IMR-90 (cell line): Measurements from ENCODE around the gene CUX1.

Source experiments
- CEBPB ChIP-seq: IDR thresholded peaks from 2 replicates; pipeline ENCODE4 v1.6.1; 2012; ENCODE audit warnings: low read depth, low read length, improper control_type of control experiment
- CTCF ChIP-seq: conservative IDR thresholded peaks from 2 replicates; pipeline ENCODE4 v1.5.1; 2012; ENCODE audit warnings: mild to moderate bottlenecking, low read depth, low read length, improper control_type of control experiment
- FOS ChIP-seq: fragments of 150-350 bp; IDR thresholded peaks from 2 replicates; pipeline ENCODE4 v1.6.1; 2016; ENCODE audit warnings: low read depth, low read length
- MAZ ChIP-seq: IDR thresholded peaks from 2 replicates; pipeline ENCODE4 v1.6.1; 2012; ENCODE audit warnings: low read depth, mild to moderate bottlenecking, low read length, improper control_type of control experiment, moderate library complexity, borderline replicate concordance
- MXI1 ChIP-seq: IDR thresholded peaks from 2 replicates; pipeline ENCODE4 v1.6.1; 2012; ENCODE audit warnings: low read depth, mild to moderate bottlenecking, low read length, moderate library complexity, borderline replicate concordance
- POLR2A ChIP-seq: IDR thresholded peaks from 2 replicates; pipeline ENCODE4 v1.6.1; 2012; ENCODE audit warnings: mild to moderate bottlenecking, low read depth, low read length
- RAD21 ChIP-seq: IDR thresholded peaks from 2 replicates; pipeline ENCODE4 v1.6.1; 2012; ENCODE audit warnings: low read length, improper control_type of control experiment
- RCOR1 ChIP-seq: IDR thresholded peaks from 2 replicates; pipeline ENCODE4 v1.6.1; 2012; ENCODE audit warnings: mild to moderate bottlenecking, low read length, improper control_type of control experiment; ENCODE audit not compliant: insufficient replicate concordance
- TF ChIP-seq, protein P1 (sequence below): fragments of 150-350 bp; IDR thresholded peaks from 2 replicates; pipeline ENCODE4 v1.6.1; 2017; ENCODE audit warnings: mild to moderate bottlenecking, antibody characterized with exemption, low read length, low read depth
- TF ChIP-seq, protein P2 (sequence below): fragments of 150-350 bp; IDR thresholded peaks from 2 replicates; pipeline ENCODE4 v1.6.1; 2016; ENCODE audit warnings: low read depth, mild to moderate bottlenecking, low read length, moderate library complexity, borderline replicate concordance

GRCh38 chr7:102081244-102081627 lies 263.8 kb downstream of the CUX1 start:
- TF ChIP-seq POLR2A (no peak), CTCF (no peak), CEBPB (no peak), RAD21 (no peak), FOS (no peak), MXI1 (no peak), RCOR1 (no peak), MAZ (no peak)
- TF ChIP-seq, protein P1, sequence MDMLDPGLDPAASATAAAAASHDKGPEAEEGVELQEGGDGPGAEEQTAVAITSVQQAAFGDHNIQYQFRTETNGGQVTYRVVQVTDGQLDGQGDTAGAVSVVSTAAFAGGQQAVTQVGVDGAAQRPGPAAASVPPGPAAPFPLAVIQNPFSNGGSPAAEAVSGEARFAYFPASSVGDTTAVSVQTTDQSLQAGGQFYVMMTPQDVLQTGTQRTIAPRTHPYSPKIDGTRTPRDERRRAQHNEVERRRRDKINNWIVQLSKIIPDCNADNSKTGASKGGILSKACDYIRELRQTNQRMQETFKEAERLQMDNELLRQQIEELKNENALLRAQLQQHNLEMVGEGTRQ = no peak
- TF ChIP-seq, protein P2, sequence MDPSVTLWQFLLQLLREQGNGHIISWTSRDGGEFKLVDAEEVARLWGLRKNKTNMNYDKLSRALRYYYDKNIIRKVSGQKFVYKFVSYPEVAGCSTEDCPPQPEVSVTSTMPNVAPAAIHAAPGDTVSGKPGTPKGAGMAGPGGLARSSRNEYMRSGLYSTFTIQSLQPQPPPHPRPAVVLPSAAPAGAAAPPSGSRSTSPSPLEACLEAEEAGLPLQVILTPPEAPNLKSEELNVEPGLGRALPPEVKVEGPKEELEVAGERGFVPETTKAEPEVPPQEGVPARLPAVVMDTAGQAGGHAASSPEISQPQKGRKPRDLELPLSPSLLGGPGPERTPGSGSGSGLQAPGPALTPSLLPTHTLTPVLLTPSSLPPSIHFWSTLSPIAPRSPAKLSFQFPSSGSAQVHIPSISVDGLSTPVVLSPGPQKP = no peak
